ENCODE results near the gene HOXA5.

- no peak for TF ChIP-seq TCF3 (IDR thresholded peaks at IDR 0.05; ENCODE audit: borderline replicate concordance, insufficient read depth, low read depth, low read length)
- no peak for TF ChIP-seq ZNF274 (IDR thresholded peaks at IDR 0.05; ENCODE audit: insufficient read depth, insufficient read length)
- no peak for TF ChIP-seq LARP7 (IDR thresholded peaks at IDR 0.05)
- no peak for TF ChIP-seq HDAC2 (IDR thresholded peaks at IDR 0.05)
- TF ChIP-seq CTCF (IDR thresholded peaks at IDR 0.05 in 2 of 3, conservative IDR thresholded peaks at IDR 0.05 in 1 of 3; ENCODE audit: control insufficient read depth in 2 of 3, extremely low read depth in 1 of 3, insufficient read depth in 1 of 3, low read depth in 3 of 3, low read length in 3 of 3) = no peak
- no peak for TF ChIP-seq E2F4 (IDR thresholded peaks at IDR 0.05; ENCODE audit: low read depth, low read length)
- no peak for TF ChIP-seq REST (IDR thresholded peaks at IDR 0.05; ENCODE audit: low read depth, low read length)
- no peak for TF ChIP-seq BCL3 (IDR thresholded peaks at IDR 0.05; ENCODE audit: borderline replicate concordance, insufficient read depth, low read depth, low read length, poor library complexity, severe bottlenecking)
- no peak for TF ChIP-seq SMC3 (IDR thresholded peaks at IDR 0.05; ENCODE audit: borderline replicate concordance, low read length)
- TF ChIP-seq CHD4 (IDR thresholded peaks at IDR 0.05) = no peak
- no peak for TF ChIP-seq GABPA (IDR thresholded peaks at IDR 0.05; ENCODE audit: low read depth)
Observed at GRCh38 chr7:27137640-27138315, 5.7 kb downstream of the HOXA5 start.
